GM12891 (cell line): ENCODE results near the gene POLA2.

Experiments
- DNase-seq: peaks from one replicate; pipeline ENCODE4 v3.0.0; 2011; ENCODE audit warnings: low spot score; ENCODE audit not compliant: insufficient read length
- FAIRE-seq: peaks from 2 replicates; lab custom pipeline; 2011; peaks lifted over from hg19 to GRCh38; lab: Jason Lieb, UNC
- PAX5 ChIP-seq: IDR thresholded peaks from 2 replicates; pipeline ENCODE4 v1.6.1; 2011; ENCODE audit warnings: low read length, moderate library complexity, mild to moderate bottlenecking; ENCODE audit not compliant: insufficient read depth, severe bottlenecking
- POLR2A ChIP-seq: IDR thresholded peaks from 2 replicates; pipeline ENCODE4 v1.6.1; 2011; ENCODE audit warnings: low read depth, low read length, control low read depth
- POLR2AphosphoS5 ChIP-seq: IDR thresholded peaks from 2 replicates; pipeline ENCODE4 v1.6.1; 2011; ENCODE audit warnings: low read depth, low read length, control low read depth
- POU2F2 ChIP-seq: IDR thresholded peaks from 2 replicates; pipeline ENCODE4 v1.6.1; 2011; ENCODE audit warnings: low read depth, mild to moderate bottlenecking, control low read depth, low read length, moderate library complexity
- SPI1 ChIP-seq: IDR thresholded peaks from 2 replicates; pipeline ENCODE4 v1.6.1; 2011; ENCODE audit warnings: low read depth, low read length, control low read depth
- TAF1 ChIP-seq: IDR thresholded peaks from 2 replicates; pipeline ENCODE4 v1.6.1; 2011; ENCODE audit warnings: low read depth, low read length, control low read depth

The POLA2 gene

DNA sequence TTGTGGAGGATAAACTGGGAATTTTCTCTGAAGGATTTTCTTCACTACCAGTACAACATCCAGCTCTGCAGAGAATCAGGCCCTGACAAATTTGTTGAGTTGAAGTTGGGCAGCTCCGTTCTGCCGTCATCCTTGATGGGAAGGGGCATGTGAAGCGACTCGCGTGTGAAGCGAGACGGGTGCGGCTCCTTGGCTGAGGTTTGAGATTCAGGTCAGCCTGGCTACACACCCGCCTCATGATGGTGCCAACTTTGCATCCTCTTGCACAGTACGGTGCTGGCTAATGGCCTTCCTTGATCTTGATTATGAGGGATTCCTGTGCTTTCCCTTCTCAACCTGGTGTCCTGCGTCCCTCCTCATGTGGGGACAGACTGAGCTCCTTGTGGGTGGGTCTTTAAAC lies 33.2 kb downstream of the POLA2 start:
- no peak for DNase-seq
- no peak for FAIRE-seq
- TF ChIP-seq PAX5 (no peak), POLR2A (no peak), SPI1 (no peak), POLR2AphosphoS5 (no peak), TAF1 (no peak), POU2F2 (no peak)

DNA sequence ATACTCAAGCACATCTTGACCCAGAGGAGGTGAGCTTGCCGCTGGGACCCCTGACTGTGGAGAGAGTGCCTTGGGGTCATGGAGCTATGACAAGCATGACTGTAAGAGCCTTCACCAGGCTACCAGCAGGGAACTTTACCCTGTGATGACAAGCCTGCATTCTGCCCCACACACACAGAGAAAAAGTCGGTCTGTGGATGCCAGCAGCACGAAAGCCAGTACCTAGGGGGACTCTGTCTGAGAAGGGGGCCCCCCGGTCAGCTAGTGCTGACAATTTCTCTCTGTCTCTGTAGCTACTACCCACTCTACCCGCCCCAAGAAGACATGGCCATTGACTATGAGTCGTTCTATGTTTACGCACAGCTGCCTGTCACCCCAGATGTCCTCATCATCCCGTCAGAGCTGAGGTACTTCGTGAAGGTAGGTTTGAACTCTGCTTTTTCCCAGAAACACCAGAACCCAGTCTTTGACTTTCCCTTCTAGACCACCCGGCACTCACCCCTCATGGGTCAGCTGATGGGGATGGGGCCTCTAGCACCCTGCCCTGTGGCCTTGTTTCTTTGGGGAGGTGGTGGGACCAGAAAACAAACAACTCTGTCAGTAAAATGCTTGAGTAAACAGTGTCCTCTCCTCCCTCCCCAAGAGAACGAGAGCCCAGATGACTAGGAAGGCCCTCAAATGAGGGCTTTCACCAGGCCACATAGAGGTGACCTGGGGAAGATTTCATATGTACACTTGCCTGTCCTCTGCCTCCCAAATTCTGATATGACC lies 34.0 kb downstream of the POLA2 start:
- DNase-seq (no peak), FAIRE-seq (no peak)
- TF ChIP-seq PAX5 (no peak), POLR2A (no peak)

DNA sequence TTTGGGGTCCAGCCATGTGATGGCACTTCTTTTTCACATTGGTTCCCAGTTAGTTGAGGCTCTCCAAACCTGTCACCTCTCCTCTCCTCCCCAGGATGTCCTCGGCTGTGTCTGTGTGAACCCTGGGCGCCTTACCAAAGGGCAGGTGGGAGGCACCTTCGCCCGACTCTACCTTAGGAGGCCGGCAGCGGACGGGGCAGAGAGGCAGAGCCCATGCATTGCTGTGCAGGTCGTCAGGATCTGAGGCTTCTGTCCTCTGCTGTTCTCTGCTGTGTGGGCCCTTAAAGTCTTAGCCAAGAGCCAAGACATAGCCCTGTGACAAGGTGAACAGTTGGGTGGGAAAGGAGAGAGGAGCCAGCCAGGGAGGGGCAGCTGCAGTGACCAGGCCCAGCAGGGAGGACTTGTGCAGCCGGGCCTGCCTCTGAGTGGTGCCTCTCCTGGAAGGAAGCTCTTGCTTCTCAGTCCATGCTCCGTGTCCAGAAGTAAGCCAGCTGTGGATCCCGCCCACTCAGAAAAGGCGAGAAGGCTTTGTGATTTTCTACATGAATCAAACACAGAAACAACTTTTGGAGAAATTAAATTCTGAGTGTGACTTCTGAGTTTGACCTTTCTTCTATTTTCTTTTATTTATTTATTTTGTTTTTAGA lies 35.4 kb downstream of the POLA2 start:
- DNase-seq, result no peak
- no peak for FAIRE-seq
- TF ChIP-seq POLR2A, result no peak
- TF ChIP-seq SPI1, result no peak
- TF ChIP-seq TAF1, result no peak
- no peak for TF ChIP-seq PAX5
- no peak for TF ChIP-seq POU2F2
- TF ChIP-seq POLR2AphosphoS5, result no peak

DNA sequence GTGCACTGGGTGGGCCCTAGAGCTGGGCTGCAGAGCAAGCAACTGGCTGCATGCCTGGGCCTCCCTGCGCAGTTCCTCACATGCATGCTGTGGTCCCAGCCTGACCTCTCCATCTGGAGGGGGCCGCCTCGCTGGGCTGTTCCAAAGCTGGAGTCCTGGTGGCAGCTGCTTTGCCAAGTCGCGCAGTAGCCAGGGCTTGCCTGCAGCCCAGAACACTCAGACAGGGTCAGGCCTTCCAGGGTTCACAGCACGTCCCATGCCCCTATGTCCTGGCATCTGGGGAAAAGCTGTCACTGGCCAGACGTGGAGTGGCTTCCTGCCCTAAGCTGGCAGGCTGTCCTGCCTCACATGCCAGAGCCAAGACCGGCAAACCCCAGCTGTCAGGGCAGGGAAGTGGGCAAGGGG lies 36.4 kb downstream of the POLA2 start:
- FAIRE-seq (no peak), DNase-seq (no peak)
- TF ChIP-seq PAX5 (no peak), TAF1 (no peak), POLR2A (no peak), POLR2AphosphoS5 (no peak), SPI1 (no peak), POU2F2 (no peak)

DNA sequence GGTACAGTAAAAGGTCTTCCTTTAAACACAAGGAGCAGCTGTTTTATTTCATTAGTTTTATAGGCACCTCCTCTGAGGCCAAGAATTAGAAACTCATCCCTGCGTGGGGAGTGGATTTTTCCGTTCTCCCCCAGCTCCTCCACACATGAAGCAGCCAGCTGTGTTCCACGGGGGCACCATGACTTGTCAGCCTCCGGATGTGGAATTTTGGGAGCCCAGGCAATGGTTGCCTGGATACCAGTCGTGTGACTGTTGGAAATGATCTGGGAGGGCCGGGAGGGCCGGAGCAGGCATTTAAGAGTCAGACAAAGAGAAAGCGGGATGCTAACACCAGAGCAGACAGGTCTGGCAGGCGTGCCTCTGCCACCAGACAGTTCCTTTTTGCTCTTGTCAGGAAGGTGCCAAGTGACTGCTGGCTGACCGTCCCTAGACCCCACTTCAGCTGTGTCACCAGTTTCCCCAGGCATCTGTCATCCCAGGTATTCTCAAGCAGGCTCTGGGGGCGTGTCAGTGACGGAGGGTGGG lies 37.0 kb downstream of the POLA2 start:
- no peak for FAIRE-seq
- no peak for DNase-seq
- TF ChIP-seq SPI1 (no peak), PAX5 (no peak)

DNA sequence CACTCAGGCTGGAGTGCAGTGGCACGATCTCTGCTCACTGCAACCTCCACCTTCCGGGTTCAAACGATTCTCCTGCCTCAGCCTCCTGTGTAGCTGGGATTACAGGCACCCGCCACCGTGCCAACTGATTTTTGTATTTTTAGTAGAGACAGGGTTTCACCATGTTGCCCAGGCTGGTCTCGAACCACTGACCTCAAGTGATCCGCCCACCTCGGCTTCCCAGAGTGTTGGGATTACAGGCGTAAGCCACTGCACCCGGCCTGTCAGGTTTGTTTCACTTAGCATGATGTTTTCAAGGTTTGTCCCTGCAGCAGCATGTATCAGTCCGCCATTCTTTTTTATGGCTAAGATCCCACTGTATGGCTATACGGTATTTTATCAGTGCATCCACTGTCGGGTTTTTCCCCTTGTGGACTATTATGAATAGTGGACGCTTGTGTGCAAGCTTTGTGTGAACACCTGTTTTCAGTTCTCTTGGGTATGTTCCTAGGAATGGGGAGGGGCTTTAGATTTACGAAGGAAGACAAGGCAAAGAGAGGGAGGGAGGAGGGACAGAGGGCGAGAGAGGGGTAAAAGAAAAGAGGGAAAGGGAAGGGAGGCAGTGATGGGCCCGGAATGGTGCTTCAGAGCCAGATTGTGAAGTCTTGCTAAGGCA lies 39.0 kb downstream of the POLA2 start:
- TF ChIP-seq POLR2AphosphoS5, result no peak
- TF ChIP-seq POU2F2, result no peak
- no peak for TF ChIP-seq PAX5
- TF ChIP-seq POLR2A, result no peak
- no peak for TF ChIP-seq TAF1
- no peak for TF ChIP-seq SPI1
- FAIRE-seq (no peak), DNase-seq (no peak)

DNA sequence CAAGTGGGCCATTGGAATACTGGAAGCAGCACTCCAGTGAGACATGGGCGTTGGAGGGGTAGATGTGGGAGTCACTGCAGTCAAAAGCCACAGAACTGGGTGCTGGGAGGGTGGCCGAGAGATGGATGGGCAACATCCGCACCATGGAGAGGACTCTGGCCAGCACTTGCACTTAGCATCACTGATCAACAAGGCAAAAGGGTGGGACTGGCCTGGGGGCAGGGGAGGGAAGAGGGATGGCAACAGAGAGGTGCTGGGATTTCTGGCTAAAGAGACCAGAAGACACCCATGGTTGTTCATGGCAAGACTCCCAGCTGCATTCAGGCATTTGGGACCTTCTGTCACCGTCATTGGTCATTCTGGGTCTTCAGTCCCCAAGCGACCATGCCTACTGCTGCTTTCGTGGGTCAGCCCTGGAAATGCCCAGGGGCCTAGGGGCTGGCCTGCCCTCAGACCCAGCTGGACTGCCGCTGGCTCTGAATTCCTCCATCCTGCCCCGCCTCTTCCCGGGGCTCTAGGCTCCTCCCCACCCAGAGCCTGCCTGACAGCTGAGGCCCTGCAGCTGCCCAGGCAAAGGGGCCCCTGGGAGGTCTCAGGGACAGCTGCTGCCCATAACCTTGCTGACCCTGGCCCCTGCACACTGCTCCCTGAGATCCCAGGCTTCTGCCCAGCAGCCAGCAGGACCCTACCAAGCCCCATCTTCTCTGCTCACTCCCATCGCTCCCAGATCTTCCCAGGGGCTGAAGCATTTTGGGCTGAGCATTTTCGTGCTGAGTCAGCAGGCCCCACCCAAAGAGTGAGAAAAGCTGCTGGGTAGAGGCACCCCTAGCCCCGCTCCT lies 39.9 kb downstream of the POLA2 start:
- TF ChIP-seq POLR2A (no peak), POLR2AphosphoS5 (no peak), POU2F2 (no peak), SPI1 (no peak), TAF1 (no peak), PAX5 (no peak)
- no peak for DNase-seq
- no peak for FAIRE-seq

DNA sequence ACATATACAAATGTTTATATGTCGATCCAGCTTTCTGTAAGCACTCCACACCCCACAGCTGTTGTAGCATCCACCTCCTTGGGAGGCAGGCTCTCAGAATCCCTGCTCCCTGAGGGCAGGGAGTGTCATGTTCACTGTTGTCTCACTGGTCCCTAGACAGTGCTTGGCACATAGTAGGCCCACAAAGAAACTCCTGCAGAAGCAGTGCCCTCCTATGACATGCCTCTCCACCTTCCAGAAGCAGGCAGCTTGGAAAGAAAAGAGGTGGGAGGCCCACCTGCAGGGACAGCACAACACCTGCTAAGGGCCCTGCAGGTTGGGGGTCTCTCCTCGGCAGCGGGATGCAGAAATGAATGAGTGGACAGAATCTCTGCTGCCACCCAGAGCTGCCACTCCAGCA lies 41.8 kb downstream of the POLA2 start:
- DNase-seq (no peak), FAIRE-seq (no peak)
- TF ChIP-seq POLR2AphosphoS5, result no peak
- TF ChIP-seq POLR2A, result no peak
- no peak for TF ChIP-seq TAF1
- no peak for TF ChIP-seq POU2F2
- TF ChIP-seq PAX5, result no peak

DNA sequence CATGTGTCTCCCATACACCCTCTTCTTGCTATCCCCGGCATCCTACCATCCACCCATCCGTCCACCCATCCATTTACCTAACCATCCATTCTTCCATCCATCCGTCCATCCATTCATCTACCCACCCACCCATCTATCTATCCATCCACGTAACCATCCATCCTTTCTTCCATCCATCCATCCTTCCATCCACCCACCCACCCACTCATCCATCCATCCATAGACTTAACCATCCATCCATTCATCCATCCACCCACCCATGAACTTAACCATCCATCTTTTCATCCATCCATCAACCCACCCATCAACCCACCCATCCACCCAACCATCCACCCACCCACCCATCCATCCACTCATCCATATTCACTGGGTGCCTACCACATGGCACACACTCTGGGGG lies 42.3 kb downstream of the POLA2 start:
- DNase-seq (no peak), FAIRE-seq (peak; percentile 61)
- no peak for TF ChIP-seq POLR2A
- TF ChIP-seq PAX5, result no peak
- no peak for TF ChIP-seq POLR2AphosphoS5
- TF ChIP-seq SPI1, result no peak
- TF ChIP-seq POU2F2, result no peak
